HG02588 (cell line): ENCODE measurements around the gene NEDD4.
"Not testable (repeated sequence)": the region's sequence is repeated elsewhere in the genome, so short reads cannot be mapped to it uniquely, and the experiment has no call there.

ENCODE experiments used
- ATAC-seq: cut with Tn5 transposase; IDR thresholded peaks from one replicate; pipeline ENCODE4 v1.9.1; 2021; ENCODE audit warnings: mild to moderate bottlenecking, moderate library complexity; ENCODE audit not compliant: unreplicated experiment

Gene NEDD4

GRCh38 chr15:55834331-55834730 is 159.1 kb downstream of the NEDD4 start:
- ATAC-seq, result no peak

GRCh38 chr15:55829826-55830225 is 163.6 kb downstream of the NEDD4 start:
- peak; percentile 72 for ATAC-seq

GRCh38 chr15:55827955-55828354 is 165.5 kb downstream of the NEDD4 start:
- no peak for ATAC-seq

- ATAC-seq, result no peak
These were observed 166.2 kb downstream of the NEDD4 start for GRCh38 chr15:55827204-55827603.

- no peak for ATAC-seq
These were observed 168.4 kb downstream of the NEDD4 start for GRCh38 chr15:55824857-55825613.

GRCh38 chr15:55823699-55824340 is 169.6 kb downstream of the NEDD4 start:
- ATAC-seq, result no peak

- no peak for ATAC-seq
These were observed 170.2 kb downstream of the NEDD4 start for GRCh38 chr15:55823191-55823670.

GRCh38 chr15:55821740-55822139 is 171.7 kb downstream of the NEDD4 start:
- not testable (repeated sequence) for ATAC-seq

GRCh38 chr15:55820043-55820442 is 173.4 kb downstream of the NEDD4 start:
- no peak for ATAC-seq

GRCh38 chr15:55819397-55820034 is 173.9 kb downstream of the NEDD4 start:
- no peak for ATAC-seq

- no peak for ATAC-seq
These were observed 177.4 kb downstream of the NEDD4 start for GRCh38 chr15:55816017-55816416.

GRCh38 chr15:55802600-55803376 is 190.6 kb downstream of the NEDD4 start:
- ATAC-seq, result no peak

- no peak for ATAC-seq
These were observed 193.2 kb downstream of the NEDD4 start for GRCh38 chr15:55800216-55800615.

GRCh38 chr15:55799291-55800212 is 193.9 kb downstream of the NEDD4 start:
- no peak for ATAC-seq

- no peak for ATAC-seq
These were observed 197.0 kb downstream of the NEDD4 start for GRCh38 chr15:55796321-55796965.

GRCh38 chr15:55795031-55795430 is 198.4 kb downstream of the NEDD4 start:
- no peak for ATAC-seq

GRCh38 chr15:55791551-55792400 is 201.6 kb downstream of the NEDD4 start:
- no peak for ATAC-seq

- no peak for ATAC-seq
These were observed 204.2 kb downstream of the NEDD4 start for GRCh38 chr15:55789066-55789660.
